Uterus (tissue), 4 donors: Measurements from ENCODE around the gene NEURL3. TPM values are rescaled to one million over a fixed set of nuclear protein-coding genes. Genes with fewer than 3 reads are reported as not detected.

Experiments
- DNase-seq, 2 donors: peaks; one replicate each; pipeline ENCODE4 v3.0.0-alpha.2; 2019 to 2020
- H3K27ac ChIP-seq, 2 donors: fragments of 200-600 bp; sonication (generic); 1 replicate in 1 of 2; 2 replicates in 1 of 2; pipeline ENCODE4 v1.5.1; 2016 to 2018
- H3K27me3 ChIP-seq, 2 donors: fragments of 200-600 bp; sonication (generic); one replicate each; pipeline ENCODE4 v1.5.1; 2018 to 2019; ENCODE audit warnings: control low read depth in 1 of 2
- H3K36me3 ChIP-seq, 2 donors: fragments of 200-600 bp; sonication (generic); one replicate each; pipeline ENCODE4 v1.5.1; 2019; ENCODE audit warnings: control low read depth in 1 of 2
- H3K4me1 ChIP-seq, 2 donors: fragments of 200-600 bp; sonication (generic); one replicate each; pipeline ENCODE4 v1.5.1; 2018 to 2019; ENCODE audit warnings: control low read depth in 1 of 2
- H3K4me3 ChIP-seq, 2 donors: fragments of 200-600 bp; sonication (generic); 1 replicate in 1 of 2; 2 replicates in 1 of 2; pipeline ENCODE4 v1.5.1; 2018 to 2019; ENCODE audit warnings: mild to moderate bottlenecking in 1 of 2
- H3K9me3 ChIP-seq, 2 donors: fragments of 200-600 bp; sonication (generic); one replicate each; pipeline ENCODE4 v1.5.1; 2019; ENCODE audit warnings: control low read depth in 1 of 2
- POLR2A ChIP-seq, 2 donors: fragments of 450-650 bp; IDR thresholded peaks; one replicate each; pipeline ENCODE4 v1.6.1; 2016; ENCODE audit warnings: antibody characterized with exemption in 2 of 2, mild to moderate bottlenecking in 1 of 2, moderate library complexity in 1 of 2
- intact Hi-C: fragments of 100-400 bp; cut with DNase I; formaldehyde crosslinking; loops from one replicate; pipeline ENCODE4 v1.15.1; 2023; ENCODE audit warnings: low total_unique reads
- total RNA-seq, 4 donors: library from RNA; depleted of rRNA in 3 of 4; stranded (reverse); fragments of >200 nt in 3 of 4; gene quantifications; one replicate each; pipeline versions ENCODE4 v1.1.0 to v1.2.4, GENCODE V29; 2014 to 2023
- TF ChIP-seq, protein P1 (sequence below), 4 experiments: fragments of 200-600 bp in 2 of 4; fragments of 450-650 bp in 2 of 4; sonication (generic) in 2 of 4; IDR thresholded peaks; one replicate each; pipeline ENCODE4 v1.5.1; 2016 to 2019; ENCODE audit warnings: antibody characterized with exemption in 4 of 4, mild to moderate bottlenecking in 2 of 4, moderate library complexity in 1 of 4
- donor health status: DM: yes; HTN: yes; CAD: no.

NEURL3 gene
- total RNA-seq, 4 donors from 2014 or later: not detected

DNA sequence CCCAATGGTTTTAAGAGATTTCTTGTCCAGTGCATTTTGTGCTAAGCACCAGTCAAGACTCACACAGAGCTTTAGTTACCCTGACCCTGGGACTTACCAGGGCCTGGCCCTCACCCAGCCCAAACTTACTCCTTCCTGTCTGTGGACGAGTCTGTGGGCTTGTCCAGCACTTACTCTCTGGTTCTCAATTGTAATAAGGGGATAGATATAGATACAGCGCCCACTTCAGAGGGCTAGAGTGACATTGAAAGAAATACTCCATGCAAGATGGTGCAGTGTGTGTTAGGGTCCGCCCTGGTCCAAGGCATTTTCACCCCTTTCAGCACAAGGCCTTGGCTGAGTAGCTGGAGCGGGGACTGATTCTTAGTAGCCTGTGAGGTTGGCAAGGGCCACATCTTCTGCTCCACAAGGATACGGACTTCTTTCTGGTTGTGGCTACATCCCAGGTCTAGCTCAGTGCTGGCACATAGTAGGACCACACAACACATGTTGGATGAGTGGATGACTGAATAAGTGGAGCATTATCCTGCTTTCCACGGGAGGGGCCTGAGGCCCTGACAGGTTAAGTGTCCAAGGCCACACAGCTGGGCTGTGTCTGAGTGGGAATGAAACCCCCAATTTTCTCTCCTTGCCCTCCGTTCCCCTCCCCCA is 27.6 kb upstream of the NEURL3 start:
- Histone ChIP-seq H3K4me1 (peaks cover 25 to 32% of the 10 kb centered on the region in 2 donors), H3K36me3 (no peaks in the 10 kb centered on the region), H3K9me3 (no peaks in the 10 kb centered on the region), H3K4me3 (no peak overlapping the region), H3K27ac (peak overlapping the region; percentile 100), H3K27me3 (no peaks in the 10 kb centered on the region)
- DNase-seq: no peak
- intact Hi-C loops: no loop called here
- TF ChIP-seq, protein P1, sequence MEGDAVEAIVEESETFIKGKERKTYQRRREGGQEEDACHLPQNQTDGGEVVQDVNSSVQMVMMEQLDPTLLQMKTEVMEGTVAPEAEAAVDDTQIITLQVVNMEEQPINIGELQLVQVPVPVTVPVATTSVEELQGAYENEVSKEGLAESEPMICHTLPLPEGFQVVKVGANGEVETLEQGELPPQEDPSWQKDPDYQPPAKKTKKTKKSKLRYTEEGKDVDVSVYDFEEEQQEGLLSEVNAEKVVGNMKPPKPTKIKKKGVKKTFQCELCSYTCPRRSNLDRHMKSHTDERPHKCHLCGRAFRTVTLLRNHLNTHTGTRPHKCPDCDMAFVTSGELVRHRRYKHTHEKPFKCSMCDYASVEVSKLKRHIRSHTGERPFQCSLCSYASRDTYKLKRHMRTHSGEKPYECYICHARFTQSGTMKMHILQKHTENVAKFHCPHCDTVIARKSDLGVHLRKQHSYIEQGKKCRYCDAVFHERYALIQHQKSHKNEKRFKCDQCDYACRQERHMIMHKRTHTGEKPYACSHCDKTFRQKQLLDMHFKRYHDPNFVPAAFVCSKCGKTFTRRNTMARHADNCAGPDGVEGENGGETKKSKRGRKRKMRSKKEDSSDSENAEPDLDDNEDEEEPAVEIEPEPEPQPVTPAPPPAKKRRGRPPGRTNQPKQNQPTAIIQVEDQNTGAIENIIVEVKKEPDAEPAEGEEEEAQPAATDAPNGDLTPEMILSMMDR (IDR thresholded peaks at IDR 0.05): no peak
- no peak for TF ChIP-seq POLR2A (IDR thresholded peaks at IDR 0.05)

DNA sequence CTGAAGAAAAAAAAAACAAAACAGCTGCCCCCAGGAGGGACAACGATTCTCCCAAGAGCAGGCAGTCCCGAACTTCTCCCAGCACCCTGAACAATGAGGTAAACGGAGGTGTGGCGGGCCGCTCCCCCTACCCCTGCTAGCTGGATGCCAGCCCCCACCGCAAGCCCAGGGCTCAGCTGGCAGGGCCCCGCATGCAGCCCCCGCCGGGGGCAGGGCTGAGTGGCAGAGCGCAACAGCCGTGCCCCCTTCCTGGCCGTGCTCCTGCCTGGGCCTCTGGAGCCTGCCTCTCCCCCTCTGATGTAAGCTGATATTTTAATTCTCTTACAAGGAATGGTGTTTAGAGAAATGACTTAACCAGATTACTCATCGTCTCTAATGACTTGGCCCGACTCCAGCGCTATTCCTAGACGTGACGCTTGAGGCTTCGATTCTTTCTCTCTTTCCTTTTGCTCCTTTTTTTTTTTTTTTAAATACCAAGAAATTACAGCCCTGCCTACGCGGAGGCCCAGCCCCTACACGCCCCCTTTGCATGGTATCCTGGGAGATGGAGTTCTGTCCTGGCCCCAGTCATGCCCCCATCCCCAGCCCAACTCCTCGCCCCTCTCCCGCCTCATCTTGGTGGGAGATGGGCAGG is 26.8 kb upstream of the NEURL3 start:
- TF ChIP-seq POLR2A (IDR thresholded peaks at IDR 0.05): peak; percentile 90 to 94
- TF ChIP-seq, protein P1 (IDR thresholded peaks at IDR 0.05): peak in 1 of 4 experiments; percentile 26
- intact Hi-C loops: no loop called here
- H3K9me3 ChIP-seq: no peaks in the 10 kb centered on the region
- H3K27me3 ChIP-seq: no peaks in the 10 kb centered on the region
- no peaks in the 10 kb centered on the region for H3K36me3 ChIP-seq
- peak overlapping the region; percentile 100 for H3K27ac ChIP-seq
- H3K4me3 ChIP-seq: peak overlapping the region; percentile 16 to 28
- peak; percentile 94 to 100 for DNase-seq
- peaks cover 26 to 32% of the 10 kb centered on the region in 2 donors for H3K4me1 ChIP-seq

DNA sequence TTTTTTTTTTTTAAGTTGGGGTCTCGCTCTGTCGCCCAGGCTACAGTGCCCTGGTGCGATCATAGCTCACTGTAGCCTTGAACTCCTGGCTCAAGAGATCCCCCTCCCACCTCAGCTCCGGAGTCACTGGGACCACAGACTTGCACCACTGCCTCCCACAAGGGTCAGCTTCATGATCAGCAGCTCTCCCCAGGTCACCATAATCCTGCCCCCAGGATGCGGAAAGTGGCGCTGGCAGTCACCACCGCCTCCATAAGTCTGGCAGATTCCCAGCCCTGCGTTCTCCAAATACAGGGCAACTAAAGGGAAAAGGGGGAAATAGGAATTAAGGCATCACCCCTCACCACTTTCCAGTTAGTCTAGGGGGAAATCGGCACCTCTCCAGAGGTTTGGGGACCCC is 26.2 kb upstream of the NEURL3 start:
- peaks cover 26 to 32% of the 10 kb centered on the region in 2 donors for H3K4me1 ChIP-seq

DNA sequence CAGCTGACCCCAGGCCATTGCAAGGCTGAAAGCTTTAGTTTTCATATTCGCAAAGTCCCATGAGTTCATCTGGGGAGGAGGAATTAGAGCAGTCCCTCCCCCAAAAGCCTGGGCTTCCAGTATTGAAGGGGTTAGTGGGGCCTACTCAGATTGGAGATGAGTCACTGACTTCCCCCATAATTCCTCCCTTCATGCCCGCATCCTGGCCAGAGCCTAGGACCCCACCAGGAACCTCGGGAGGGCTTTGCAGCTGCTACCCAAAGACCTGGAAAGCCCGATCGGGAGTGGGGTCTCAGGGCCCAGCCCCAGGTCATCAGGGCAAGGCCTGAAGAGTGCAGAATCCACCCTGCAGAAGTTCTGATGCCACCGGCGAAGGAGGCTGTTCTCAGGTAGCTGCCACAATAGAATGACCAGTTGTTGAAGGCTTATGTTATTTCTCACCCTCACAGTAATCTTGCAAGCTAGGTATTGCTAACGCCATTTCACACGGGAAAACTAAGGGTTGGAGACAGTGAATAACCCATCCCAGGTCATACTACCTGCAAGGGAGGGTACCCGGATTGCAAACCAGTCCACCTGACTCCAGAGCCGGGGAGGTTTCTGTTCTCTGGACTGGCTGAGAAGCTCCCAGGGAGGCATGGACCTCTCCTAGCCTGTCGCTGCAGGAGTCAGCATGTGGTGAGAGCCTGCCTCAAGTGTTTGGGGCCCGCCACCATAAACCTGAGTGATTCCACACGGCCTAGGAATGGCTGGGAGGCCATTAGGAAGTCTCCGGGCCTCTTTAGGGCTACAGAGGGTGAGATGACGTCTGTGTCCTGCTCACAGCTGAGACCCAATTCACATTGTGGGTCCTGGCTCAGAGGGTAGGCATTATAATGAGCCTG is 25.6 kb upstream of the NEURL3 start:
- no peak overlapping the region for H3K4me3 ChIP-seq
- intact Hi-C loops: no loop called here
- DNase-seq: peak in 1 of 2 donors; percentile 43
- no peaks in the 10 kb centered on the region for H3K27me3 ChIP-seq
- TF ChIP-seq, protein P1 (IDR thresholded peaks at IDR 0.05): no peak
- TF ChIP-seq POLR2A (IDR thresholded peaks at IDR 0.05): no peak
- peak overlapping the region; percentile 100 for H3K27ac ChIP-seq
- peaks cover 26 to 32% of the 10 kb centered on the region in 2 donors for H3K4me1 ChIP-seq
- no peaks in the 10 kb centered on the region for H3K9me3 ChIP-seq
- H3K36me3 ChIP-seq: no peaks in the 10 kb centered on the region

More for the DNA sequence above, 26.2 kb upstream of the NEURL3 start:
- intact Hi-C loops: no loop called here
- peak in 1 of 2 donors; percentile 57 for DNase-seq
- TF ChIP-seq, protein P1 (IDR thresholded peaks at IDR 0.05): no peak
- no peak for TF ChIP-seq POLR2A (IDR thresholded peaks at IDR 0.05)
- no peaks in the 10 kb centered on the region for H3K36me3 ChIP-seq
- peak overlapping the region in 1 of 2 donors; percentile 28 for H3K4me3 ChIP-seq
- peak overlapping the region; percentile 100 for H3K27ac ChIP-seq
- no peaks in the 10 kb centered on the region for H3K27me3 ChIP-seq
- no peaks in the 10 kb centered on the region for H3K9me3 ChIP-seq
